K562 (cell line): ENCODE data around the gene NDUFAF4.

Source experiments
- CCAR2 ChIP-seq: fragments of 200-400 bp; formaldehyde crosslinking; IDR thresholded peaks from 2 replicates; pipeline ENCODE4 v1.6.1; 2017; ENCODE audit warnings: mild to moderate bottlenecking, low read depth, low read length
- EGR1 ChIP-seq: fragments of 450-650 bp; conservative IDR thresholded peaks from 2 replicates; pipeline ENCODE4 v1.6.1; 2017; ENCODE audit warnings: mild to moderate bottlenecking
- EP300 ChIP-seq: IDR thresholded peaks from 2 replicates; pipeline ENCODE4 v1.6.1; 2012; ENCODE audit warnings: low read length, improper control_type of control experiment
- FOXA1 ChIP-seq: fragments of 450-650 bp; IDR thresholded peaks from 2 replicates; pipeline ENCODE4 v1.6.1; 2016; ENCODE audit warnings: mild to moderate bottlenecking, borderline replicate concordance
- NBN ChIP-seq: fragments of 450-650 bp; IDR thresholded peaks from 2 replicates; pipeline ENCODE4 v1.6.1; 2016; ENCODE audit warnings: low read depth, mild to moderate bottlenecking
- POLR2A ChIP-seq: fragments of 450-650 bp; conservative IDR thresholded peaks from 2 replicates; pipeline ENCODE4 v1.6.1; 2016
- SIN3A ChIP-seq, 2 experiments: fragments of 150-350 bp in 1 of 2; IDR thresholded peaks; 2 replicates each; pipeline ENCODE4 v1.6.1; 2011 to 2016; ENCODE audit warnings: borderline replicate concordance in 2 of 2, low read depth in 2 of 2, low read length in 2 of 2, mild to moderate bottlenecking in 2 of 2, moderate library complexity in 2 of 2; ENCODE audit not compliant: control insufficient read depth in 1 of 2
- SRSF9 ChIP-seq: fragments of 200-400 bp; formaldehyde crosslinking; IDR thresholded peaks from 2 replicates; pipeline ENCODE4 v1.6.1; 2017; ENCODE audit warnings: low read depth, low read length, borderline replicate concordance
- TAF1 ChIP-seq: IDR thresholded peaks from 2 replicates; pipeline ENCODE4 v1.6.1; 2011; ENCODE audit warnings: mild to moderate bottlenecking, low read length, moderate library complexity; ENCODE audit not compliant: insufficient read depth, control insufficient read depth, severe bottlenecking; ENCODE audit errors: extremely low read depth
- TRIM24 ChIP-seq, 2 experiments: fragments of 450-650 bp; IDR thresholded peaks; 2 replicates each; pipeline ENCODE4 v1.6.1; 2016
- TF ChIP-seq, protein P1 (sequence below), 3 experiments: IDR thresholded peaks in 2 of 3; conservative IDR thresholded peaks in 1 of 3; 2 replicates each; pipeline ENCODE4 v1.5.1; 2011 to 2012; ENCODE audit warnings: low read length in 3 of 3, mild to moderate bottlenecking in 3 of 3, control low read depth in 2 of 3, improper control_type of control experiment in 1 of 3, inconsistent platforms in 1 of 3, low read depth in 1 of 3, mixed read lengths in 1 of 3, moderate library complexity in 1 of 3; ENCODE audit not compliant: insufficient read depth in 2 of 3
- TF ChIP-seq, protein P2 (sequence below): fragments of 450-650 bp; IDR thresholded peaks from 2 replicates; pipeline ENCODE4 v1.6.1; 2016; ENCODE audit warnings: missing biosample characterization, missing genetic modification characterization
- TF ChIP-seq, protein P3 (sequence below): fragments of 200-600 bp; sonication (generic); IDR thresholded peaks from one replicate; pipeline ENCODE4 v1.6.1; 2012; ENCODE audit warnings: mild to moderate bottlenecking, low read depth, low read length, inconsistent platforms
- TF ChIP-seq, protein P4 (sequence below): sonication (generic); formaldehyde crosslinking; IDR thresholded peaks from 2 replicates; pipeline ENCODE4 v1.8.0; 2022; ENCODE audit warnings: missing genetic modification reagents, mild to moderate bottlenecking, borderline replicate concordance

DNA sequence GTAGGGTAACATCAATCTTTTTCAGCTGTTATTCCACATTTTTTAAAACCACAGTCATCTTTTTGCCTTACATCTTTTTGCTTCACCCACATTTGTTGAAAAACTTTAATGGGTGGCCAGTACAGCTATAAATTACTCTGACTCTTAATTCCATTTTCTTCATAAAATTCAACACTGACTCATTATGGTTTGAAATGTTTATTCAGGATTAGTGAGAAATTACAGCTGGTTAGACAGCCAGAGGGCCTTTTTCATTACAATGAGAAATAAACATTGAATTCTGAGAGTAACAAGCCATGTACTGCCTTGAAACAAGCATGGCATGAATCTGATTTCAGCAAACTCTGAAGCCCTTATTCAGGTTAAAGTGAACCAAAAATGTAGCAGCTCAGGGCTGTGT lies 19.5 kb downstream of the NDUFAF4 start:
- TF ChIP-seq, protein P1, sequence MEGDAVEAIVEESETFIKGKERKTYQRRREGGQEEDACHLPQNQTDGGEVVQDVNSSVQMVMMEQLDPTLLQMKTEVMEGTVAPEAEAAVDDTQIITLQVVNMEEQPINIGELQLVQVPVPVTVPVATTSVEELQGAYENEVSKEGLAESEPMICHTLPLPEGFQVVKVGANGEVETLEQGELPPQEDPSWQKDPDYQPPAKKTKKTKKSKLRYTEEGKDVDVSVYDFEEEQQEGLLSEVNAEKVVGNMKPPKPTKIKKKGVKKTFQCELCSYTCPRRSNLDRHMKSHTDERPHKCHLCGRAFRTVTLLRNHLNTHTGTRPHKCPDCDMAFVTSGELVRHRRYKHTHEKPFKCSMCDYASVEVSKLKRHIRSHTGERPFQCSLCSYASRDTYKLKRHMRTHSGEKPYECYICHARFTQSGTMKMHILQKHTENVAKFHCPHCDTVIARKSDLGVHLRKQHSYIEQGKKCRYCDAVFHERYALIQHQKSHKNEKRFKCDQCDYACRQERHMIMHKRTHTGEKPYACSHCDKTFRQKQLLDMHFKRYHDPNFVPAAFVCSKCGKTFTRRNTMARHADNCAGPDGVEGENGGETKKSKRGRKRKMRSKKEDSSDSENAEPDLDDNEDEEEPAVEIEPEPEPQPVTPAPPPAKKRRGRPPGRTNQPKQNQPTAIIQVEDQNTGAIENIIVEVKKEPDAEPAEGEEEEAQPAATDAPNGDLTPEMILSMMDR (IDR thresholded peaks at IDR 0.05 in 2 of 3, conservative IDR thresholded peaks at IDR 0.05 in 1 of 3; ENCODE audit: insufficient read depth in 2 of 3, low read depth in 1 of 3, low read length in 3 of 3) = no peak
- TF ChIP-seq SIN3A (IDR thresholded peaks at IDR 0.05; ENCODE audit: borderline replicate concordance in 2 of 2, control insufficient read depth in 1 of 2, low read depth in 2 of 2, low read length in 2 of 2) = no peak
- TF ChIP-seq, protein P2, sequence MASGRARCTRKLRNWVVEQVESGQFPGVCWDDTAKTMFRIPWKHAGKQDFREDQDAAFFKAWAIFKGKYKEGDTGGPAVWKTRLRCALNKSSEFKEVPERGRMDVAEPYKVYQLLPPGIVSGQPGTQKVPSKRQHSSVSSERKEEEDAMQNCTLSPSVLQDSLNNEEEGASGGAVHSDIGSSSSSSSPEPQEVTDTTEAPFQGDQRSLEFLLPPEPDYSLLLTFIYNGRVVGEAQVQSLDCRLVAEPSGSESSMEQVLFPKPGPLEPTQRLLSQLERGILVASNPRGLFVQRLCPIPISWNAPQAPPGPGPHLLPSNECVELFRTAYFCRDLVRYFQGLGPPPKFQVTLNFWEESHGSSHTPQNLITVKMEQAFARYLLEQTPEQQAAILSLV (tag) = no peak
- TF ChIP-seq NBN = no peak
- TF ChIP-seq, protein P3, sequence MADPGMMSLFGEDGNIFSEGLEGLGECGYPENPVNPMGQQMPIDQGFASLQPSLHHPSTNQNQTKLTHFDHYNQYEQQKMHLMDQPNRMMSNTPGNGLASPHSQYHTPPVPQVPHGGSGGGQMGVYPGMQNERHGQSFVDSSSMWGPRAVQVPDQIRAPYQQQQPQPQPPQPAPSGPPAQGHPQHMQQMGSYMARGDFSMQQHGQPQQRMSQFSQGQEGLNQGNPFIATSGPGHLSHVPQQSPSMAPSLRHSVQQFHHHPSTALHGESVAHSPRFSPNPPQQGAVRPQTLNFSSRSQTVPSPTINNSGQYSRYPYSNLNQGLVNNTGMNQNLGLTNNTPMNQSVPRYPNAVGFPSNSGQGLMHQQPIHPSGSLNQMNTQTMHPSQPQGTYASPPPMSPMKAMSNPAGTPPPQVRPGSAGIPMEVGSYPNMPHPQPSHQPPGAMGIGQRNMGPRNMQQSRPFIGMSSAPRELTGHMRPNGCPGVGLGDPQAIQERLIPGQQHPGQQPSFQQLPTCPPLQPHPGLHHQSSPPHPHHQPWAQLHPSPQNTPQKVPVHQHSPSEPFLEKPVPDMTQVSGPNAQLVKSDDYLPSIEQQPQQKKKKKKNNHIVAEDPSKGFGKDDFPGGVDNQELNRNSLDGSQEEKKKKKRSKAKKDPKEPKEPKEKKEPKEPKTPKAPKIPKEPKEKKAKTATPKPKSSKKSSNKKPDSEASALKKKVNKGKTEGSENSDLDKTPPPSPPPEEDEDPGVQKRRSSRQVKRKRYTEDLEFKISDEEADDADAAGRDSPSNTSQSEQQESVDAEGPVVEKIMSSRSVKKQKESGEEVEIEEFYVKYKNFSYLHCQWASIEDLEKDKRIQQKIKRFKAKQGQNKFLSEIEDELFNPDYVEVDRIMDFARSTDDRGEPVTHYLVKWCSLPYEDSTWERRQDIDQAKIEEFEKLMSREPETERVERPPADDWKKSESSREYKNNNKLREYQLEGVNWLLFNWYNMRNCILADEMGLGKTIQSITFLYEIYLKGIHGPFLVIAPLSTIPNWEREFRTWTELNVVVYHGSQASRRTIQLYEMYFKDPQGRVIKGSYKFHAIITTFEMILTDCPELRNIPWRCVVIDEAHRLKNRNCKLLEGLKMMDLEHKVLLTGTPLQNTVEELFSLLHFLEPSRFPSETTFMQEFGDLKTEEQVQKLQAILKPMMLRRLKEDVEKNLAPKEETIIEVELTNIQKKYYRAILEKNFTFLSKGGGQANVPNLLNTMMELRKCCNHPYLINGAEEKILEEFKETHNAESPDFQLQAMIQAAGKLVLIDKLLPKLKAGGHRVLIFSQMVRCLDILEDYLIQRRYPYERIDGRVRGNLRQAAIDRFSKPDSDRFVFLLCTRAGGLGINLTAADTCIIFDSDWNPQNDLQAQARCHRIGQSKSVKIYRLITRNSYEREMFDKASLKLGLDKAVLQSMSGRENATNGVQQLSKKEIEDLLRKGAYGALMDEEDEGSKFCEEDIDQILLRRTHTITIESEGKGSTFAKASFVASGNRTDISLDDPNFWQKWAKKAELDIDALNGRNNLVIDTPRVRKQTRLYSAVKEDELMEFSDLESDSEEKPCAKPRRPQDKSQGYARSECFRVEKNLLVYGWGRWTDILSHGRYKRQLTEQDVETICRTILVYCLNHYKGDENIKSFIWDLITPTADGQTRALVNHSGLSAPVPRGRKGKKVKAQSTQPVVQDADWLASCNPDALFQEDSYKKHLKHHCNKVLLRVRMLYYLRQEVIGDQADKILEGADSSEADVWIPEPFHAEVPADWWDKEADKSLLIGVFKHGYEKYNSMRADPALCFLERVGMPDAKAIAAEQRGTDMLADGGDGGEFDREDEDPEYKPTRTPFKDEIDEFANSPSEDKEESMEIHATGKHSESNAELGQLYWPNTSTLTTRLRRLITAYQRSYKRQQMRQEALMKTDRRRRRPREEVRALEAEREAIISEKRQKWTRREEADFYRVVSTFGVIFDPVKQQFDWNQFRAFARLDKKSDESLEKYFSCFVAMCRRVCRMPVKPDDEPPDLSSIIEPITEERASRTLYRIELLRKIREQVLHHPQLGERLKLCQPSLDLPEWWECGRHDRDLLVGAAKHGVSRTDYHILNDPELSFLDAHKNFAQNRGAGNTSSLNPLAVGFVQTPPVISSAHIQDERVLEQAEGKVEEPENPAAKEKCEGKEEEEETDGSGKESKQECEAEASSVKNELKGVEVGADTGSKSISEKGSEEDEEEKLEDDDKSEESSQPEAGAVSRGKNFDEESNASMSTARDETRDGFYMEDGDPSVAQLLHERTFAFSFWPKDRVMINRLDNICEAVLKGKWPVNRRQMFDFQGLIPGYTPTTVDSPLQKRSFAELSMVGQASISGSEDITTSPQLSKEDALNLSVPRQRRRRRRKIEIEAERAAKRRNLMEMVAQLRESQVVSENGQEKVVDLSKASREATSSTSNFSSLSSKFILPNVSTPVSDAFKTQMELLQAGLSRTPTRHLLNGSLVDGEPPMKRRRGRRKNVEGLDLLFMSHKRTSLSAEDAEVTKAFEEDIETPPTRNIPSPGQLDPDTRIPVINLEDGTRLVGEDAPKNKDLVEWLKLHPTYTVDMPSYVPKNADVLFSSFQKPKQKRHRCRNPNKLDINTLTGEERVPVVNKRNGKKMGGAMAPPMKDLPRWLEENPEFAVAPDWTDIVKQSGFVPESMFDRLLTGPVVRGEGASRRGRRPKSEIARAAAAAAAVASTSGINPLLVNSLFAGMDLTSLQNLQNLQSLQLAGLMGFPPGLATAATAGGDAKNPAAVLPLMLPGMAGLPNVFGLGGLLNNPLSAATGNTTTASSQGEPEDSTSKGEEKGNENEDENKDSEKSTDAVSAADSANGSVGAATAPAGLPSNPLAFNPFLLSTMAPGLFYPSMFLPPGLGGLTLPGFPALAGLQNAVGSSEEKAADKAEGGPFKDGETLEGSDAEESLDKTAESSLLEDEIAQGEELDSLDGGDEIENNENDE = no peak
- no peak for TF ChIP-seq FOXA1
- no peak for TF ChIP-seq POLR2A
- no peak for TF ChIP-seq TRIM24 (IDR thresholded peaks at IDR 0.05)
- TF ChIP-seq EGR1 = no peak
- TF ChIP-seq TAF1 = no peak
- TF ChIP-seq CCAR2 = no peak
- TF ChIP-seq, protein P4, sequence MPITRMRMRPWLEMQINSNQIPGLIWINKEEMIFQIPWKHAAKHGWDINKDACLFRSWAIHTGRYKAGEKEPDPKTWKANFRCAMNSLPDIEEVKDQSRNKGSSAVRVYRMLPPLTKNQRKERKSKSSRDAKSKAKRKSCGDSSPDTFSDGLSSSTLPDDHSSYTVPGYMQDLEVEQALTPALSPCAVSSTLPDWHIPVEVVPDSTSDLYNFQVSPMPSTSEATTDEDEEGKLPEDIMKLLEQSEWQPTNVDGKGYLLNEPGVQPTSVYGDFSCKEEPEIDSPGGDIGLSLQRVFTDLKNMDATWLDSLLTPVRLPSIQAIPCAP (CRISPR knock-in tag) = no peak
- TF ChIP-seq EP300 = no peak
- no peak for TF ChIP-seq SRSF9
